ENCODE data around the gene TBC1D8.

- no peak for TF ChIP-seq CTCF (conservative IDR thresholded peaks at IDR 0.05; ENCODE audit: low read depth in 2 of 2)
- no peak for TF ChIP-seq EZH2phosphoT487 (IDR thresholded peaks at IDR 0.05; ENCODE audit: unreplicated experiment)
- no peak for TF ChIP-seq EZH2 (IDR thresholded peaks at IDR 0.05; ENCODE audit: low read depth, unreplicated experiment)
- no peak for TF ChIP-seq POLR2AphosphoS5 (IDR thresholded peaks at IDR 0.05; ENCODE audit: low read depth)
These were observed 38.4 kb downstream of the TBC1D8 start for GRCh38 chr2:101112772-101113157.

Measured in GM23338 (cell line).